Mammary epithelial cell (primary cell): ENCODE results near the gene TIAM2.

Experiments used
- EZH2 ChIP-seq: IDR thresholded peaks from 2 replicates; pipeline ENCODE4 v1.6.1; 2012; ENCODE audit warnings: low read length, inconsistent platforms, borderline replicate concordance
- TF ChIP-seq, protein P1 (sequence below), 2 donors: IDR thresholded peaks in 1 of 2; conservative IDR thresholded peaks in 1 of 2; 2 replicates each; pipeline ENCODE4 v1.5.1; 2011 to 2012; ENCODE audit warnings: inconsistent platforms in 2 of 2, low read length in 2 of 2, mild to moderate bottlenecking in 2 of 2, control low read depth in 1 of 2, low read depth in 1 of 2; ENCODE audit not compliant: insufficient read depth in 1 of 2; ENCODE audit errors: extremely low read depth in 1 of 2

DNA sequence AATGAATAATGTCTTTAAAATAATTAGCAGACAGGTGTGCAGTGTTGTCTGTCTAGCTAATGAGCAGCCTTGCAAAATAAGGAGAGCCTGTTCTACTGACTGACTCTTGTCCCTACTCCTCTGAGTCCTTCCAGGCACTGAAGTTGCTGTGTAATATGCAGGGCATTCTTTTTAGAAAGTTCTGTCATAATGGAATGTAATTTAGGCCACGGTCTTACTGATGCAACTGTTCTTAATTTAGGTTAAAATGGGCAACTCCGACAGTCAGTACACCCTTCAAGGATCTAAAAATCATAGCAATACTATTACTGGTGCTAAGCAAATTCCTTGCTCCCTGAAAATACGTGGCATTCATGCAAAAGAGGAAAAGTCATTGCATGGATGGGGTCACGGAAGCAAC lies 133.9 kb downstream of the TIAM2 start:
- TF ChIP-seq, protein P1, sequence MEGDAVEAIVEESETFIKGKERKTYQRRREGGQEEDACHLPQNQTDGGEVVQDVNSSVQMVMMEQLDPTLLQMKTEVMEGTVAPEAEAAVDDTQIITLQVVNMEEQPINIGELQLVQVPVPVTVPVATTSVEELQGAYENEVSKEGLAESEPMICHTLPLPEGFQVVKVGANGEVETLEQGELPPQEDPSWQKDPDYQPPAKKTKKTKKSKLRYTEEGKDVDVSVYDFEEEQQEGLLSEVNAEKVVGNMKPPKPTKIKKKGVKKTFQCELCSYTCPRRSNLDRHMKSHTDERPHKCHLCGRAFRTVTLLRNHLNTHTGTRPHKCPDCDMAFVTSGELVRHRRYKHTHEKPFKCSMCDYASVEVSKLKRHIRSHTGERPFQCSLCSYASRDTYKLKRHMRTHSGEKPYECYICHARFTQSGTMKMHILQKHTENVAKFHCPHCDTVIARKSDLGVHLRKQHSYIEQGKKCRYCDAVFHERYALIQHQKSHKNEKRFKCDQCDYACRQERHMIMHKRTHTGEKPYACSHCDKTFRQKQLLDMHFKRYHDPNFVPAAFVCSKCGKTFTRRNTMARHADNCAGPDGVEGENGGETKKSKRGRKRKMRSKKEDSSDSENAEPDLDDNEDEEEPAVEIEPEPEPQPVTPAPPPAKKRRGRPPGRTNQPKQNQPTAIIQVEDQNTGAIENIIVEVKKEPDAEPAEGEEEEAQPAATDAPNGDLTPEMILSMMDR (conservative IDR thresholded peaks at IDR 0.05 in 1 of 2, IDR thresholded peaks at IDR 0.05 in 1 of 2; ENCODE audit: extremely low read depth in 1 of 2, insufficient read depth in 1 of 2, low read depth in 1 of 2, low read length in 2 of 2), result no peak
- TF ChIP-seq EZH2, result no peak
